Cardiac fibroblast (primary cell): Measurements from ENCODE around the gene PTPRD.

Source experiments
- DNase-seq, 2 donors: peaks; one replicate each; pipeline versions ENCODE4 v3.0.0 to v3.0.0-alpha.2; 2010; ENCODE audit warnings: low read depth in 2 of 2
- H3K4me3 ChIP-seq, 2 donors: replicated peaks in 1 of 2; 1 replicate in 1 of 2; 2 replicates in 1 of 2; pipeline ENCODE4 v1.5.1; 2011; ENCODE audit warnings: low read depth in 2 of 2, low read length in 2 of 2, mild to moderate bottlenecking in 2 of 2, moderate library complexity in 1 of 2
- CTCF ChIP-seq: IDR thresholded peaks from one replicate; pipeline ENCODE4 v1.5.1; 2011; ENCODE audit warnings: low read depth, mild to moderate bottlenecking, low read length, inconsistent platforms

PTPRD gene

GRCh38 chr9:8888591-8888990 is 1724.2 kb downstream of the PTPRD start:
- H3K4me3 ChIP-seq = no peak overlapping the region
- no peak for TF ChIP-seq CTCF
- no peak for DNase-seq

GRCh38 chr9:8887369-8887768 is 1725.4 kb downstream of the PTPRD start:
- H3K4me3 ChIP-seq = no peak overlapping the region
- no peak for DNase-seq
- no peak for TF ChIP-seq CTCF

- H3K4me3 ChIP-seq = no peak overlapping the region
- no peak for DNase-seq
- no peak for TF ChIP-seq CTCF
Observed at GRCh38 chr9:8883321-8883720, 1729.5 kb downstream of the PTPRD start.

- TF ChIP-seq CTCF = no peak
- H3K4me3 ChIP-seq = no peak overlapping the region
- no peak for DNase-seq
Observed at GRCh38 chr9:8880060-8880459, 1732.7 kb downstream of the PTPRD start.

GRCh38 chr9:8879284-8879683 is 1733.5 kb downstream of the PTPRD start:
- no peak for DNase-seq
- H3K4me3 ChIP-seq = no peak overlapping the region
- no peak for TF ChIP-seq CTCF

GRCh38 chr9:8877753-8878494 is 1734.9 kb downstream of the PTPRD start:
- no peak overlapping the region for H3K4me3 ChIP-seq
- TF ChIP-seq CTCF = no peak
- DNase-seq = no peak

GRCh38 chr9:8876303-8876702 is 1736.5 kb downstream of the PTPRD start:
- no peak overlapping the region for H3K4me3 ChIP-seq
- DNase-seq = no peak
- TF ChIP-seq CTCF = no peak
